Measurements from ENCODE around the gene MATN3. TPM values are rescaled to one million over a fixed set of nuclear protein-coding genes. Genes with fewer than 3 reads are reported as not detected.
A peak's percentile ranks its signal among the peaks of the same experiment; 100 is the strongest.

The MATN3 gene
- total and polyA plus RNA-seq, 2 of the 13 experiments (the other 11 are each of a cell fraction or from before 2014, with no cell fraction given) = 36.1 to 208 TPM

DNA sequence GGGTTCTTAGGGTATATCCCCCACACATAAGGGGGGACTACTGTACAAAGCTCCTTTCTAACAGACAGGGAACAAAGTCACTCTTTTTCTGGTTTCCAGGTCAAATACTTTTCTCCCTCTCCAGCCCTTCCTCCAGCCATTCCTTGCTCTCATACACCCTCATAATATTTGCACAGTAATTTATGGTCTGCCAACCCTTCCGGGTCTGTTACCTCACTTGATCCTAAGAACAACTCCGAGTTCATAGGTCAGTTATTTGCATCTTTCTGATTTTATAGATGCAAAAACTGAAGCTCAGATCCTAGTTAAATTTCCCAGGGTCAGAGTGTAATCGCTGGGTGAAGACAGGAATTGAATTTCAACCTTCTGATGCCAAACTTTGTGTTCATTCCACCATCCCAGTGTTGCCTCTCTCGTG lies 14.8 kb upstream of the MATN3 start (continued):
- no peak for TF ChIP-seq CHD2 (IDR thresholded peaks at IDR 0.05; ENCODE audit: low read depth, low read length)
- 0 out of 2 replicates have a peak, but pooled peaks have one; percentile 47 for TF ChIP-seq MIER3 (CRISPR knock-in tag; IDR thresholded peaks at IDR 0.05; ENCODE audit: borderline replicate concordance)
- TF ChIP-seq, protein P1, sequence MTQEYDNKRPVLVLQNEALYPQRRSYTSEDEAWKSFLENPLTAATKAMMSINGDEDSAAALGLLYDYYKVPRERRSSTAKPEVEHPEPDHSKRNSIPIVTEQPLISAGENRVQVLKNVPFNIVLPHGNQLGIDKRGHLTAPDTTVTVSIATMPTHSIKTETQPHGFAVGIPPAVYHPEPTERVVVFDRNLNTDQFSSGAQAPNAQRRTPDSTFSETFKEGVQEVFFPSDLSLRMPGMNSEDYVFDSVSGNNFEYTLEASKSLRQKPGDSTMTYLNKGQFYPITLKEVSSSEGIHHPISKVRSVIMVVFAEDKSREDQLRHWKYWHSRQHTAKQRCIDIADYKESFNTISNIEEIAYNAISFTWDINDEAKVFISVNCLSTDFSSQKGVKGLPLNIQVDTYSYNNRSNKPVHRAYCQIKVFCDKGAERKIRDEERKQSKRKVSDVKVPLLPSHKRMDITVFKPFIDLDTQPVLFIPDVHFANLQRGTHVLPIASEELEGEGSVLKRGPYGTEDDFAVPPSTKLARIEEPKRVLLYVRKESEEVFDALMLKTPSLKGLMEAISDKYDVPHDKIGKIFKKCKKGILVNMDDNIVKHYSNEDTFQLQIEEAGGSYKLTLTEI (CRISPR knock-in tag; conservative IDR thresholded peaks at IDR 0.05) = no peak
- TF ChIP-seq, protein P2, sequence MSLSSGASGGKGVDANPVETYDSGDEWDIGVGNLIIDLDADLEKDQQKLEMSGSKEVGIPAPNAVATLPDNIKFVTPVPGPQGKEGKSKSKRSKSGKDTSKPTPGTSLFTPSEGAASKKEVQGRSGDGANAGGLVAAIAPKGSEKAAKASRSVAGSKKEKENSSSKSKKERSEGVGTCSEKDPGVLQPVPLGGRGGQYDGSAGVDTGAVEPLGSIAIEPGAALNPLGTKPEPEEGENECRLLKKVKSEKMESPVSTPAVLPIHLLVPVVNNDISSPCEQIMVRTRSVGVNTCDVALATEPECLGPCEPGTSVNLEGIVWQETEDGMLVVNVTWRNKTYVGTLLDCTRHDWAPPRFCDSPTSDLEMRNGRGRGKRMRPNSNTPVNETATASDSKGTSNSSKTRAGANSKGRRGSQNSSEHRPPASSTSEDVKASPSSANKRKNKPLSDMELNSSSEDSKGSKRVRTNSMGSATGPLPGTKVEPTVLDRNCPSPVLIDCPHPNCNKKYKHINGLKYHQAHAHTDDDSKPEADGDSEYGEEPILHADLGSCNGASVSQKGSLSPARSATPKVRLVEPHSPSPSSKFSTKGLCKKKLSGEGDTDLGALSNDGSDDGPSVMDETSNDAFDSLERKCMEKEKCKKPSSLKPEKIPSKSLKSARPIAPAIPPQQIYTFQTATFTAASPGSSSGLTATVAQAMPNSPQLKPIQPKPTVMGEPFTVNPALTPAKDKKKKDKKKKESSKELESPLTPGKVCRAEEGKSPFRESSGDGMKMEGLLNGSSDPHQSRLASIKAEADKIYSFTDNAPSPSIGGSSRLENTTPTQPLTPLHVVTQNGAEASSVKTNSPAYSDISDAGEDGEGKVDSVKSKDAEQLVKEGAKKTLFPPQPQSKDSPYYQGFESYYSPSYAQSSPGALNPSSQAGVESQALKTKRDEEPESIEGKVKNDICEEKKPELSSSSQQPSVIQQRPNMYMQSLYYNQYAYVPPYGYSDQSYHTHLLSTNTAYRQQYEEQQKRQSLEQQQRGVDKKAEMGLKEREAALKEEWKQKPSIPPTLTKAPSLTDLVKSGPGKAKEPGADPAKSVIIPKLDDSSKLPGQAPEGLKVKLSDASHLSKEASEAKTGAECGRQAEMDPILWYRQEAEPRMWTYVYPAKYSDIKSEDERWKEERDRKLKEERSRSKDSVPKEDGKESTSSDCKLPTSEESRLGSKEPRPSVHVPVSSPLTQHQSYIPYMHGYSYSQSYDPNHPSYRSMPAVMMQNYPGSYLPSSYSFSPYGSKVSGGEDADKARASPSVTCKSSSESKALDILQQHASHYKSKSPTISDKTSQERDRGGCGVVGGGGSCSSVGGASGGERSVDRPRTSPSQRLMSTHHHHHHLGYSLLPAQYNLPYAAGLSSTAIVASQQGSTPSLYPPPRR (CRISPR knock-in tag; IDR thresholded peaks at IDR 0.05; ENCODE audit: borderline replicate concordance) = peak; percentile 61; the same call in 1 of the 2 replicates
- no peak for TF ChIP-seq SUZ12 (IDR thresholded peaks at IDR 0.05; ENCODE audit: low read depth, low read length)
- no peak for TF ChIP-seq ZNF121 (CRISPR knock-in tag; IDR thresholded peaks at IDR 0.05)
- peak; percentile 70; the same call in 1 of the 2 replicates for TF ChIP-seq HNF4G (IDR thresholded peaks at IDR 0.05; ENCODE audit: borderline replicate concordance, low read depth, low read length)
- peak; percentile 35; the same call in 1 of the 2 replicates for TF ChIP-seq HNF4G (CRISPR knock-in tag; IDR thresholded peaks at IDR 0.05; ENCODE audit: borderline replicate concordance, low read depth)
- TF ChIP-seq MAFK (conservative IDR thresholded peaks at IDR 0.05 in 1 of 2, IDR thresholded peaks at IDR 0.05 in 1 of 2; ENCODE audit: low read length in 2 of 2) = no peak
- TF ChIP-seq, protein P3, sequence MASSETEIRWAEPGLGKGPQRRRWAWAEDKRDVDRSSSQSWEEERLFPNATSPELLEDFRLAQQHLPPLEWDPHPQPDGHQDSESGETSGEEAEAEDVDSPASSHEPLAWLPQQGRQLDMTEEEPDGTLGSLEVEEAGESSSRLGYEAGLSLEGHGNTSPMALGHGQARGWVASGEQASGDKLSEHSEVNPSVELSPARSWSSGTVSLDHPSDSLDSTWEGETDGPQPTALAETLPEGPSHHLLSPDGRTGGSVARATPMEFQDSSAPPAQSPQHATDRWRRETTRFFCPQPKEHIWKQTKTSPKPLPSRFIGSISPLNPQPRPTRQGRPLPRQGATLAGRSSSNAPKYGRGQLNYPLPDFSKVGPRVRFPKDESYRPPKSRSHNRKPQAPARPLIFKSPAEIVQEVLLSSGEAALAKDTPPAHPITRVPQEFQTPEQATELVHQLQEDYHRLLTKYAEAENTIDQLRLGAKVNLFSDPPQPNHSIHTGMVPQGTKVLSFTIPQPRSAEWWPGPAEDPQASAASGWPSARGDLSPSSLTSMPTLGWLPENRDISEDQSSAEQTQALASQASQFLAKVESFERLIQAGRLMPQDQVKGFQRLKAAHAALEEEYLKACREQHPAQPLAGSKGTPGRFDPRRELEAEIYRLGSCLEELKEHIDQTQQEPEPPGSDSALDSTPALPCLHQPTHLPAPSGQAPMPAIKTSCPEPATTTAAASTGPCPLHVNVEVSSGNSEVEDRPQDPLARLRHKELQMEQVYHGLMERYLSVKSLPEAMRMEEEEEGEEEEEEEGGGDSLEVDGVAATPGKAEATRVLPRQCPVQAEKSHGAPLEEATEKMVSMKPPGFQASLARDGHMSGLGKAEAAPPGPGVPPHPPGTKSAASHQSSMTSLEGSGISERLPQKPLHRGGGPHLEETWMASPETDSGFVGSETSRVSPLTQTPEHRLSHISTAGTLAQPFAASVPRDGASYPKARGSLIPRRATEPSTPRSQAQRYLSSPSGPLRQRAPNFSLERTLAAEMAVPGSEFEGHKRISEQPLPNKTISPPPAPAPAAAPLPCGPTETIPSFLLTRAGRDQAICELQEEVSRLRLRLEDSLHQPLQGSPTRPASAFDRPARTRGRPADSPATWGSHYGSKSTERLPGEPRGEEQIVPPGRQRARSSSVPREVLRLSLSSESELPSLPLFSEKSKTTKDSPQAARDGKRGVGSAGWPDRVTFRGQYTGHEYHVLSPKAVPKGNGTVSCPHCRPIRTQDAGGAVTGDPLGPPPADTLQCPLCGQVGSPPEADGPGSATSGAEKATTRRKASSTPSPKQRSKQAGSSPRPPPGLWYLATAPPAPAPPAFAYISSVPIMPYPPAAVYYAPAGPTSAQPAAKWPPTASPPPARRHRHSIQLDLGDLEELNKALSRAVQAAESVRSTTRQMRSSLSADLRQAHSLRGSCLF (CRISPR knock-in tag; IDR thresholded peaks at IDR 0.05; ENCODE audit: borderline replicate concordance) = no peak
- TF ChIP-seq, protein P4, sequence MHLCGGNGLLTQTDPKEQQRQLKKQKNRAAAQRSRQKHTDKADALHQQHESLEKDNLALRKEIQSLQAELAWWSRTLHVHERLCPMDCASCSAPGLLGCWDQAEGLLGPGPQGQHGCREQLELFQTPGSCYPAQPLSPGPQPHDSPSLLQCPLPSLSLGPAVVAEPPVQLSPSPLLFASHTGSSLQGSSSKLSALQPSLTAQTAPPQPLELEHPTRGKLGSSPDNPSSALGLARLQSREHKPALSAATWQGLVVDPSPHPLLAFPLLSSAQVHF (CRISPR knock-in tag; IDR thresholded peaks at IDR 0.05) = no peak
- TF ChIP-seq ZFP82 (CRISPR knock-in tag; IDR thresholded peaks at IDR 0.05; ENCODE audit: borderline replicate concordance) = no peak
- 0 out of 2 replicates have a peak, but pooled peaks have one; percentile 38 for TF ChIP-seq ZNF441 (CRISPR knock-in tag; IDR thresholded peaks at IDR 0.05; ENCODE audit: borderline replicate concordance)
- TF ChIP-seq, protein P5, sequence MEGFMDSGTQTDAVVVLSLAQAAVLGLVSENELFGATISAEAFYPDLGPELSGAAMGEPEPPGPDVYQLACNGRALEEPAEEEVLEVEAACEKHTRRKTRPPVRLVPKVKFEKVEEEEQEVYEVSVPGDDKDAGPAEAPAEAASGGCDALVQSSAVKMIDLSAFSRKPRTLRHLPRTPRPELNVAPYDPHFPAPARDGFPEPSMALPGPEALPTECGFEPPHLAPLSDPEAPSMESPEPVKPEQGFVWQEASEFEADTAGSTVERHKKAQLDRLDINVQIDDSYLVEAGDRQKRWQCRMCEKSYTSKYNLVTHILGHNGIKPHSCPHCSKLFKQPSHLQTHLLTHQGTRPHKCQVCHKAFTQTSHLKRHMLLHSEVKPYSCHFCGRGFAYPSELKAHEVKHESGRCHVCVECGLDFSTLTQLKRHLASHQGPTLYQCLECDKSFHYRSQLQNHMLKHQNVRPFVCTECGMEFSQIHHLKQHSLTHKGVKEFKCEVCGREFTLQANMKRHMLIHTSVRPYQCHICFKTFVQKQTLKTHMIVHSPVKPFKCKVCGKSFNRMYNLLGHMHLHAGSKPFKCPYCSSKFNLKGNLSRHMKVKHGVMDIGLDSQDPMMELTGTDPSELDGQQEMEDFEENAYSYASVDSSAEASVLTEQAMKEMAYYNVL (CRISPR knock-in tag; IDR thresholded peaks at IDR 0.05; ENCODE audit: borderline replicate concordance) = peak; percentile 73; the same call in 1 of the 2 replicates

Measured in HepG2 (cell line).